ENCODE results near the gene DYNC1H1.

DYNC1H1 gene

DNA sequence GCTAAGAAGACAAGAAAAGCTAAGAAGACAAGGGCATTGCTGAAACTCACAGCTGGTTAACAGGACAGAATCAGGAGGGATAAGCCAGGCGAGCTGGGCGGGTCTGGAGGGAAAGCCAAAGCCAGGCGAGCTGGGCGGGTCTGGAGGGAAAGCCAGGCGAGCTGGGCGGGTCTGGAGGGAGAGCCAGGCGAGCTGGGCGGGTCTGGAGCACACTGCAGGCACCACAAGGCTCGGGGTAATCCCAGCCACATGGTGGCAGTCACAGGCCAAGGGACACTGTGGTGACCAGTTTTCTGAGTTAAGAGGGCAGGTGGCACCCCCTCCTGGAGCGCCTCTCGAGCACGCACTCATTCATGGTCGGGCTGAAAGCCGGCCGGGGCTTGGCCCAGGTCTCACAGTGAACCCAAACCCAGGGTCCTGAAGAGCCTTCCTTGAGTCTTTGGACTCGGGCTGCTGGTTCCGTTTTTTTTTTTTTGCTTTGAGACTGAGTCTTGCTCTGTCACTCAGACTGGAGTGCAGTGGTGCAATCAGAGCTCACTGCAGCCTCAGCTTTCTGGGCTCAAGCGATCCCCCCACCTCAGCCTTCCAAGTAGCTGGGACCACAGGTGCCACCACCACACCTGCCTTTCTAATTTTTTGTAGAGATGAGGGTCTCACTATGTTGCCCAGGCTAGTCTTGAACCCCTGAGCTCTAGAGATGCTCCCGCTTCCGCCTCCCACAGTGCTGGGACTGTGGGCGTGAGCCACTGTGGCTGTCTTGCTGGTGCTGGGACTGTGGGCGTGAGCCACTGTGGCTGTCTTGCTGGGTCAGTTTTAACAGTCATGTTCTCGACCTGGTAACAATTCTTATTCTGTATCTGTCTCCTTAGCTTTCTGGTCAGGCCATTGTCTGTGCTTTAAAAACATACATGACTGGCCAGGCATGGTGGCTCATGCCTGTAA, 82.2 kb downstream of the DYNC1H1 start:
- peak; percentile 15 for TF ChIP-seq CTCF (conservative IDR thresholded peaks at IDR 0.05; ENCODE audit: control insufficient read depth, insufficient read depth, low read depth, low read length)
- DNase-seq (ENCODE audit: low read depth) = peak; percentile 73
- H3K4me3 ChIP-seq (ENCODE audit: control insufficient read depth, low read depth, low read length) = no peak overlapping the region

- no peak for DNase-seq (ENCODE audit: low read depth)
- no peak for TF ChIP-seq CTCF (conservative IDR thresholded peaks at IDR 0.05; ENCODE audit: control insufficient read depth, insufficient read depth, low read depth, low read length)
- no peak overlapping the region for H3K4me3 ChIP-seq (ENCODE audit: control insufficient read depth, low read depth, low read length)
Measured at GRCh38 chr14:102047808-102048540, 83.6 kb downstream of the DYNC1H1 start.

GRCh38 chr14:102049258-102050025, 85.1 kb downstream of the DYNC1H1 start:
- H3K4me3 ChIP-seq (ENCODE audit: control insufficient read depth, low read depth, low read length) = no peak overlapping the region
- no peak for DNase-seq (ENCODE audit: low read depth)
- TF ChIP-seq CTCF (conservative IDR thresholded peaks at IDR 0.05; ENCODE audit: control insufficient read depth, insufficient read depth, low read depth, low read length) = no peak

- H3K4me3 ChIP-seq (ENCODE audit: control insufficient read depth, low read depth, low read length) = no peak overlapping the region
- DNase-seq (ENCODE audit: low read depth) = no peak
- TF ChIP-seq CTCF (conservative IDR thresholded peaks at IDR 0.05; ENCODE audit: control insufficient read depth, insufficient read depth, low read depth, low read length) = no peak
Measured at GRCh38 chr14:102050026-102050405, 85.6 kb downstream of the DYNC1H1 start.

- no peak for TF ChIP-seq CTCF (conservative IDR thresholded peaks at IDR 0.05; ENCODE audit: control insufficient read depth, insufficient read depth, low read depth, low read length)
- DNase-seq (ENCODE audit: low read depth) = peak; percentile 79
- H3K4me3 ChIP-seq (ENCODE audit: control insufficient read depth, low read depth, low read length) = no peak overlapping the region
Measured at GRCh38 chr14:102050625-102051024, 86.3 kb downstream of the DYNC1H1 start.

DNA sequence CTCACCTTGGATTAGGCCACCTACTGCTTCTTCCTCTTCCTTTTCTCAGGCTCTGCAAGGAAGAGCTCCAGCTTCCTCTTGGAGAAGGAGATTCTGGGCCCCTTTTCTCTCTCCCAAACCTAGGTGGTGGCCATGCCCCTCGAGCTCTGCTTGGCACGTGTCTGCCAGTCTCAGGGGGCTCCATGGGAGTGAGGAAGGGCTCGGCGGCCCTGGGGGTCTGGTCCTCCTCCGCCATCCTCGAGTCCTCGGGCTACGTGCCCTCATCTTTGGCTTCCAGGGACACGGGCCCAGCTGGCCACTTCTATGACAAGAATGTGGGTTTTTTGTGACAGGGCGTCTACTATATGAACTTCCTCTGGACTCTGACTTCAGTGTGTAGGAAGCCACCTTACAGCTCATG, 88.1 kb downstream of the DYNC1H1 start:
- TF ChIP-seq CTCF (conservative IDR thresholded peaks at IDR 0.05; ENCODE audit: control insufficient read depth, insufficient read depth, low read depth, low read length) = no peak
- no peak for DNase-seq (ENCODE audit: low read depth)
- H3K4me3 ChIP-seq (ENCODE audit: control insufficient read depth, low read depth, low read length) = no peak overlapping the region

Data from fibroblast of mammary gland (primary cell).